ENCODE results near the gene DECR2.

DNA sequence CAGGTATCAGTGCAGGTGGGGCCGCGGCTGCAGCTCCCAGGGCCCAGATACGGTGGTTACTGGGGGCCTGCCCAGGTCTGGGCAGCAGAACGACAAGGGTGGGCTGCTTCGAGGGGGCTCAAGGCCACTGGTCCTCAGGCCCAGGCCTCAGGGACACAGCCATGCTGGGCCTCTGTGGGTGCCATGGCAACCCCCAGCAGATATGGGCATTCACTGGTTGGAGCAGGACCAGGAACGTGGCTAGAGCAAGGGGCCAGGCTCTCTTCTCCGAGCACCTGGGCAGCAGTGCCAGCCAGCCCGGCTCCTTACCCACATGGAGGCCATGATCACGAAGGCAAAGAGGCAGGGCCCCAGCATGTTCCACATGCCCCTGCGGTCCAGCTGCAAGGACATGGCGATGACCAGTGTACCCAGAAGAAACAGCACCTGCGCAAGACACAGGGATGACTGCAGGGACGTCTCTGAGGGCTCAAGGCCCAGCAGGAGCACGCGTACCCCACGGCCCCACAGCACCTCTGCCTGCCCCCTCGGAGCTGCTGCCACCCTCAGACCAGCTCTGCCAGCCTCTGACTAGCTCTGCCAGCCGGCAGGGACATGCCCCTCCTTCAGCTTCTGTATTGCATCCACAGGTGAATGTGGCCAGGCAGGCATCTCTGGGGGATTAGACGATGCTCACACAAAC is 29.2 kb upstream of the DECR2 start:
- TF ChIP-seq, protein P1, sequence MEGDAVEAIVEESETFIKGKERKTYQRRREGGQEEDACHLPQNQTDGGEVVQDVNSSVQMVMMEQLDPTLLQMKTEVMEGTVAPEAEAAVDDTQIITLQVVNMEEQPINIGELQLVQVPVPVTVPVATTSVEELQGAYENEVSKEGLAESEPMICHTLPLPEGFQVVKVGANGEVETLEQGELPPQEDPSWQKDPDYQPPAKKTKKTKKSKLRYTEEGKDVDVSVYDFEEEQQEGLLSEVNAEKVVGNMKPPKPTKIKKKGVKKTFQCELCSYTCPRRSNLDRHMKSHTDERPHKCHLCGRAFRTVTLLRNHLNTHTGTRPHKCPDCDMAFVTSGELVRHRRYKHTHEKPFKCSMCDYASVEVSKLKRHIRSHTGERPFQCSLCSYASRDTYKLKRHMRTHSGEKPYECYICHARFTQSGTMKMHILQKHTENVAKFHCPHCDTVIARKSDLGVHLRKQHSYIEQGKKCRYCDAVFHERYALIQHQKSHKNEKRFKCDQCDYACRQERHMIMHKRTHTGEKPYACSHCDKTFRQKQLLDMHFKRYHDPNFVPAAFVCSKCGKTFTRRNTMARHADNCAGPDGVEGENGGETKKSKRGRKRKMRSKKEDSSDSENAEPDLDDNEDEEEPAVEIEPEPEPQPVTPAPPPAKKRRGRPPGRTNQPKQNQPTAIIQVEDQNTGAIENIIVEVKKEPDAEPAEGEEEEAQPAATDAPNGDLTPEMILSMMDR (conservative IDR thresholded peaks at IDR 0.05; ENCODE audit: low read length) = no peak
- TF ChIP-seq EZH2phosphoT487 (IDR thresholded peaks at IDR 0.05; ENCODE audit: borderline replicate concordance) = no peak

Data from Loucy (cell line).